Dermis blood vessel endothelial cell (primary cell): Measurements from ENCODE around the gene TLK2. TPM values are rescaled to one million over a fixed set of nuclear protein-coding genes. Genes with fewer than 3 reads are reported as not detected.
"Not testable (repeated sequence)": the region's sequence is repeated elsewhere in the genome, so short reads cannot be mapped to it uniquely, and the experiment has no call there.

Experiments used
- DNase-seq: peaks from one replicate; pipeline ENCODE4 v3.0.0; 2010
- total RNA-seq: library from RNA; depleted of rRNA; stranded (reverse); fragments of >200 nt; gene quantifications from 2 replicates; pipeline ENCODE4 v1.2.3, GENCODE V29; 2014

Gene TLK2
- total RNA-seq, 1 donor from 2014 or later: 54.3 TPM

GRCh38 chr17:62605588-62605987, 127.0 kb downstream of the TLK2 start:
- no peak for DNase-seq

GRCh38 chr17:62611292-62611691, 132.7 kb downstream of the TLK2 start:
- no peak for DNase-seq

GRCh38 chr17:62611728-62612127, 133.1 kb downstream of the TLK2 start:
- DNase-seq: no peak

GRCh38 chr17:62612289-62612688, 133.7 kb downstream of the TLK2 start:
- DNase-seq: not testable (repeated sequence)

GRCh38 chr17:62613095-62613494, 134.5 kb downstream of the TLK2 start:
- DNase-seq: not testable (repeated sequence)

GRCh38 chr17:62614142-62614541, 135.5 kb downstream of the TLK2 start:
- DNase-seq: no peak

- no peak for DNase-seq
These were observed 136.9 kb downstream of the TLK2 start for GRCh38 chr17:62615503-62615902.

- no peak for DNase-seq
These were observed 138.6 kb downstream of the TLK2 start for GRCh38 chr17:62616993-62617893.

- DNase-seq: no peak
These were observed 139.4 kb downstream of the TLK2 start for GRCh38 chr17:62617894-62618472.

- DNase-seq: no peak
These were observed 140.2 kb downstream of the TLK2 start for GRCh38 chr17:62618647-62619416.

- no peak for DNase-seq
These were observed 141.0 kb downstream of the TLK2 start for GRCh38 chr17:62619417-62620155.

- no peak for DNase-seq
These were observed 142.6 kb downstream of the TLK2 start for GRCh38 chr17:62621223-62621622.

GRCh38 chr17:62625184-62625869, 146.7 kb downstream of the TLK2 start:
- DNase-seq: no peak

- DNase-seq: no peak
These were observed 147.2 kb downstream of the TLK2 start for GRCh38 chr17:62625870-62626200.

GRCh38 chr17:62626719-62627218, 148.1 kb downstream of the TLK2 start:
- DNase-seq: peak; percentile 24

GRCh38 chr17:62627219-62627903, 148.7 kb downstream of the TLK2 start, which contains the start of gene MRC2:
TSS of gene MRC2 (plus strand) at chr17:62627670. CDS start at chr17:62627803, 133 bp downstream.
- peak; percentile 55 for DNase-seq

GRCh38 chr17:62627904-62628633, 149.4 kb downstream of the TLK2 start:
- DNase-seq: peak; percentile 50

- DNase-seq: no peak
These were observed 150.4 kb downstream of the TLK2 start for GRCh38 chr17:62628831-62629555.

GRCh38 chr17:62629556-62630364, 151.1 kb downstream of the TLK2 start:
- no peak for DNase-seq
